MCF 10A (cell line): ENCODE results near the gene ALDH8A1. TPM values are rescaled to one million over a fixed set of nuclear protein-coding genes. Genes with fewer than 3 reads are reported as not detected.

ENCODE experiments used
- BruUV-seq: library from RNA; stranded (reverse); fragments of 400-500 nt; replicated peaks from 2 replicates; lab custom pipeline; 2021; lab: Mats Ljungman, UMichigan
- CTCF ChIA-PET: fragments of 300-600 bp; sonication (Branson Sonifier 250); formaldehyde crosslinking; extraction: SDS; loops from one replicate; lab custom pipeline; 2021; ENCODE audit warnings: antibody characterized with exemption, inconsistent platforms; lab: Yijun Ruan, JAX
- POLR2A ChIA-PET: fragments of 300-600, 350-650 bp; sonication (Branson Sonifier 250); formaldehyde crosslinking; extraction: SDS; loops from one replicate; lab custom pipeline; 2020; ENCODE audit warnings: antibody characterized with exemption, inconsistent platforms; lab: Yijun Ruan, JAX
- DNase-seq: peaks from one replicate; pipeline ENCODE4 v3.0.0-alpha.2; 2018; ENCODE audit not compliant: unreplicated experiment
- H3K27ac Mint-ChIP-seq: one replicate; pipeline ENCODE4 v1.8.0; 2022; ENCODE audit warnings: mild to moderate bottlenecking, low read depth, mixed read lengths; ENCODE audit not compliant: unreplicated experiment
- H3K27me3 Mint-ChIP-seq: one replicate; pipeline ENCODE4 v1.8.0; 2022; ENCODE audit warnings: mixed read lengths; ENCODE audit not compliant: insufficient read depth, unreplicated experiment
- H3K36me3 Mint-ChIP-seq: one replicate; pipeline ENCODE4 v1.8.0; 2022; ENCODE audit warnings: mild to moderate bottlenecking, moderate library complexity, mixed read lengths; ENCODE audit not compliant: insufficient read depth, unreplicated experiment
- H3K4me1 Mint-ChIP-seq: one replicate; pipeline ENCODE4 v1.8.0; 2022; ENCODE audit warnings: mixed read lengths; ENCODE audit not compliant: insufficient read depth, unreplicated experiment
- H3K4me3 Mint-ChIP-seq: one replicate; pipeline ENCODE4 v1.8.0; 2022; ENCODE audit warnings: mild to moderate bottlenecking, moderate library complexity, mixed read lengths; ENCODE audit not compliant: unreplicated experiment
- H3K9me3 Mint-ChIP-seq: one replicate; pipeline ENCODE4 v1.8.0; 2022; ENCODE audit warnings: mixed read lengths; ENCODE audit not compliant: unreplicated experiment
- CTCF ChIP-seq: fragments of 200-600 bp; IDR thresholded peaks from one replicate; pipeline ENCODE4 v1.8.0; 2022; ENCODE audit warnings: antibody characterized with exemption, mild to moderate bottlenecking; ENCODE audit not compliant: unreplicated experiment
- intact Hi-C: fragments of 100-400 bp; cut with micrococcal nuclease; formaldehyde crosslinking; loops from 2 replicates; pipeline ENCODE4 v1.14.1; 2022
- microRNA-seq: library from miRNA; unstranded; fragments of <30 nt; microRNA quantifications from one replicate; pipeline ENCODE4 v1.2.0, GENCODE V29; 2022
- total RNA-seq: library from RNA; stranded (reverse); gene quantifications from 2 replicates; pipeline ENCODE4 v1.2.3, GENCODE V29; 2022

The ALDH8A1 gene
- total RNA-seq, 1 experiment from 2014 or later = 1.1 TPM

GRCh38 chr6:134873500-134874388 lies 76.2 kb downstream of the ALDH8A1 start:
- H3K27me3 Mint-ChIP-seq = no peaks in the 10 kb centered on the region
- no peak for TF ChIP-seq CTCF
- no peaks in the 10 kb centered on the region for H3K36me3 Mint-ChIP-seq
- CTCF ChIA-PET = interaction anchor here (0.6 to 1.8 kb wide), 5 partner anchors 9 to 716 kb away, joined by 3 to 4 read pairs (median 3); no protein-coding TSS in a partner anchor
- no peak overlapping the region for H3K4me3 Mint-ChIP-seq
- intact Hi-C loops = no loop called here
- no peaks in the 10 kb centered on the region for H3K9me3 Mint-ChIP-seq
- peaks cover 10% of the 10 kb centered on the region for H3K4me1 Mint-ChIP-seq
- BruUV-seq = no TSS peak
- DNase-seq = peak; percentile 9
- H3K27ac Mint-ChIP-seq = no peak overlapping the region
- POLR2A ChIA-PET = interaction anchor here (0.6 to 0.9 kb wide), 2 partner anchors 39 to 1062 kb away, joined by 3 read pairs; no protein-coding TSS in a partner anchor

DNA sequence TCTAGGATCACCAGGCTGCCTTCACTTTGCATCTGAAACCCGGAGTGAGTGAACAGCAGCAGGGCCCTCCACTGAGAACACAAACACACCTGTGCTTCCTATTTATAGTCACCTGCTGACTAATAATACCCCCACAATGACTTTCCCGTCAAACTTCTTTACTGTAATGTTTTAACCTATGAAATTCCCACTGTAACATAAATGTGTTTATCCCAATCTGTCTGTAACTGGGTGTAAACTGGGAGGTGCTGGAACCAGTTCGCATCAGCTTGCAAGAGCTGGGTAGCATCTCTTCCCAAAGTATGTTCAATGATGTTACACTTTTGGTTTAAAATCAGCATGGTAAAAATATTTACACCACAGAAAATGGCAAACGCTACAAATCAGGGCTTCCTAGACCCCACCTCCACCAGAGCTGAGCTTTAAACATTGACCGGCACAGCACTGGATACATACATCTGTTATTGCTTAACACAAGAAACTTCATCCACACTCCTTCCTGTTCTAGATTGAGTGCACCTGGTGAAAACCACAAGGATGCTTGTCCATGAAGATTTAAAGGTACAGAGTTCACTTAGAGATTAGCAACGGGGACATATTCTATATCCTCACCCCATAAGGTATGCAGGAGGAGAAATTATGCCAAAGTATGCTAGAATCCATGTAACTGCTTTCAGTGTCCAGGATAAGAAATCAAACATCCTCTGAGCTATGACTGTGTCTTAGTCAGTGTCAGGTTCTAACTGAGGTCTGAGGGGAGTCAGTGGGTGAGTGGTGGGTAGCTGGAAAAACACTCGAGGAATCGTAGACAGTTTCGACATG lies 79.0 kb downstream of the ALDH8A1 start:
- Mint-ChIP-seq H3K4me3 (no peak overlapping the region), H3K9me3 (no peaks in the 10 kb centered on the region), H3K36me3 (no peaks in the 10 kb centered on the region), H3K4me1 (peaks cover 10% of the 10 kb centered on the region), H3K27ac (no peak overlapping the region), H3K27me3 (no peaks in the 10 kb centered on the region)
- CTCF ChIA-PET = interaction anchor here (0.7 to 2.2 kb wide), 7 partner anchors 10 to 759 kb away, joined by 3 to 15 read pairs (median 3); no protein-coding TSS in a partner anchor
- intact Hi-C loops = no loop called here
- BruUV-seq = no TSS peak
- TF ChIP-seq CTCF = no peak
- POLR2A ChIA-PET = interaction anchor here (0.6 to 2.4 kb wide), 7 partner anchors 9 to 703 kb away, joined by 3 to 8 read pairs (median 4); no protein-coding TSS in a partner anchor
- peak; percentile 77 for DNase-seq

DNA sequence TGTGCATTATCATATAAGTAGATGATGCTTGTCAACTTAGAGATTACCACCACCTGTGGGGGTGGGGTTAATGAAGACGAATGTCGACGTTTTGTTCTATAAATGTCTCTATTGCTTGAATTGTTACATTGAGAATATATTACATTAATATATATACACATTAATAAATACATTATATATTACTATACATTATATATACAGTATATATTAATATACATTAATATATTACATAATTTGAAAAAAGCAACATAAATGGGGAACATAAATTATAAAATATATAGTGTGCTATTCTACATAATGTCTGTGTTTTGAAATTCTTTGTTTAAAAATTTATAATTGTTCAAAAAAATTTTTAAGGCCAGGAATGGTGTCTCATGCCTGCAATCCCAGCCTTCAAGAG lies 81.1 kb downstream of the ALDH8A1 start:
- no TSS peak for BruUV-seq
- POLR2A ChIA-PET = no interaction called here
- CTCF ChIA-PET = interaction anchor here (0.7 kb wide), 2 partner anchors 11 to 985 kb away, joined by 4 read pairs; no protein-coding TSS in a partner anchor
- no peaks in the 10 kb centered on the region for H3K36me3 Mint-ChIP-seq
- no peak for DNase-seq
- H3K4me3 Mint-ChIP-seq = no peak overlapping the region
- H3K27me3 Mint-ChIP-seq = no peaks in the 10 kb centered on the region
- no peak overlapping the region for H3K27ac Mint-ChIP-seq
- TF ChIP-seq CTCF = no peak
- intact Hi-C loops = no loop called here
- peaks cover 10% of the 10 kb centered on the region for H3K4me1 Mint-ChIP-seq
- no peaks in the 10 kb centered on the region for H3K9me3 Mint-ChIP-seq

Small RNA genes lying within 50 kb of the gene (microRNA-seq; reads per million reads assigned to microRNA genes)
- gene MIR3662 = 2.0 reads per million, percentile 14 among the genes with 10 or more reads in this experiment

Other genes starting within 250 kb of the ALDH8A1 start
- 97.0 and 102 TPM in 2 replicates for gene HBS1L, start 104.7 kb upstream of the ALDH8A1 start, total RNA-seq
- not detected in 2 replicates for gene MYB, start 231.2 kb upstream of the ALDH8A1 start, total RNA-seq